Memory B cell (primary cell): ENCODE results near the gene TPRKB.
"Not testable (repeated sequence)": the region's sequence is repeated elsewhere in the genome, so short reads cannot be mapped to it uniquely, and the experiment has no call there.

Experiments
- ATAC-seq: fragments of 150-1000 bp; cut with Tn5 transposase; 2 replicates; pipeline ENCODE4 v1.10.0; 2021; ENCODE audit warnings: low read depth, mild to moderate bottlenecking, moderate library complexity
- DNase-seq, 2 donors: peaks; one replicate each; pipeline ENCODE4 v3.0.0; 2022; ENCODE audit warnings: low spot score in 2 of 2
- H3K27ac Mint-ChIP-seq: one replicate; pipeline ENCODE4 v1.8.0; 2022; ENCODE audit warnings: mild to moderate bottlenecking, moderate library complexity, mixed read lengths
- H3K27me3 Mint-ChIP-seq: one replicate; pipeline ENCODE4 v1.8.0; 2022; ENCODE audit warnings: mixed read lengths
- H3K36me3 Mint-ChIP-seq: one replicate; pipeline ENCODE4 v1.8.0; 2022; ENCODE audit warnings: mild to moderate bottlenecking, mixed read lengths
- H3K4me1 Mint-ChIP-seq: one replicate; pipeline ENCODE4 v1.8.0; 2022; ENCODE audit warnings: mixed read lengths
- H3K4me3 Mint-ChIP-seq: one replicate; pipeline ENCODE4 v1.8.0; 2022; ENCODE audit warnings: mild to moderate bottlenecking, moderate library complexity, mixed read lengths
- H3K9me3 Mint-ChIP-seq: one replicate; pipeline ENCODE4 v1.8.0; 2022; ENCODE audit warnings: mixed read lengths

Gene TPRKB

GRCh38 chr2:73701448-73701765, 35.7 kb downstream of the TPRKB start:
- H3K9me3 Mint-ChIP-seq, H3K4me1 Mint-ChIP-seq, DNase-seq, H3K27ac Mint-ChIP-seq, ATAC-seq, H3K4me3 Mint-ChIP-seq, H3K36me3 Mint-ChIP-seq: not testable (repeated sequence)
- H3K27me3 Mint-ChIP-seq = peaks cover 20% of the 10 kb centered on the region

GRCh38 chr2:73700661-73701447, 36.3 kb downstream of the TPRKB start:
- peaks cover 2% of the 10 kb centered on the region for H3K9me3 Mint-ChIP-seq
- ATAC-seq (no peak), DNase-seq (no peak)
- H3K4me1 Mint-ChIP-seq = no peaks in the 10 kb centered on the region
- no peaks in the 10 kb centered on the region for H3K36me3 Mint-ChIP-seq
- no peak overlapping the region for H3K4me3 Mint-ChIP-seq
- H3K27ac Mint-ChIP-seq = no peak overlapping the region
- peaks cover 20% of the 10 kb centered on the region for H3K27me3 Mint-ChIP-seq

- DNase-seq (no peak), ATAC-seq (no peak)
- no peak overlapping the region for H3K27ac Mint-ChIP-seq
- H3K4me3 Mint-ChIP-seq = no peak overlapping the region
- no peaks in the 10 kb centered on the region for H3K4me1 Mint-ChIP-seq
- H3K27me3 Mint-ChIP-seq = peaks cover 20% of the 10 kb centered on the region
- peaks cover 2% of the 10 kb centered on the region for H3K9me3 Mint-ChIP-seq
- H3K36me3 Mint-ChIP-seq = no peaks in the 10 kb centered on the region
Measured at GRCh38 chr2:73700131-73700611, 37.0 kb downstream of the TPRKB start.

- ATAC-seq (no peak), DNase-seq (no peak)
- H3K27me3 Mint-ChIP-seq = peaks cover 18% of the 10 kb centered on the region
- peaks cover 2% of the 10 kb centered on the region for H3K9me3 Mint-ChIP-seq
- no peaks in the 10 kb centered on the region for H3K4me1 Mint-ChIP-seq
- no peaks in the 10 kb centered on the region for H3K36me3 Mint-ChIP-seq
- no peak overlapping the region for H3K27ac Mint-ChIP-seq
- H3K4me3 Mint-ChIP-seq = no peak overlapping the region
Measured at GRCh38 chr2:73699437-73699836, 37.7 kb downstream of the TPRKB start.

- Mint-ChIP-seq H3K27ac (no peak overlapping the region), H3K9me3 (peaks cover 2% of the 10 kb centered on the region), H3K36me3 (no peaks in the 10 kb centered on the region), H3K4me1 (no peaks in the 10 kb centered on the region), H3K27me3 (peaks cover 12% of the 10 kb centered on the region), H3K4me3 (no peak overlapping the region)
- ATAC-seq (no peak), DNase-seq (no peak)
Measured at GRCh38 chr2:73698101-73698500, 39.0 kb downstream of the TPRKB start.

GRCh38 chr2:73697606-73698005, 39.5 kb downstream of the TPRKB start:
- Mint-ChIP-seq H3K27me3 (peaks cover 9% of the 10 kb centered on the region), H3K4me3 (no peak overlapping the region), H3K27ac (no peak overlapping the region), H3K36me3 (no peaks in the 10 kb centered on the region), H3K4me1 (no peaks in the 10 kb centered on the region), H3K9me3 (peaks cover 2% of the 10 kb centered on the region)
- DNase-seq = no peak
- no peak for ATAC-seq

- not testable (repeated sequence) for H3K4me1 Mint-ChIP-seq, H3K27ac Mint-ChIP-seq
Measured at GRCh38 chr2:73696985-73697384, 40.2 kb downstream of the TPRKB start.

GRCh38 chr2:73696521-73696920, 40.6 kb downstream of the TPRKB start:
- H3K27me3 Mint-ChIP-seq, H3K36me3 Mint-ChIP-seq, ATAC-seq, DNase-seq, H3K27ac Mint-ChIP-seq, H3K9me3 Mint-ChIP-seq, H3K4me1 Mint-ChIP-seq, H3K4me3 Mint-ChIP-seq: not testable (repeated sequence)

More at GRCh38 chr2:73696985-73697384, 40.2 kb downstream of the TPRKB start:
- DNase-seq, H3K4me3 Mint-ChIP-seq, H3K27me3 Mint-ChIP-seq, H3K36me3 Mint-ChIP-seq, ATAC-seq, H3K9me3 Mint-ChIP-seq: not testable (repeated sequence)

GRCh38 chr2:73690372-73691088, 46.6 kb downstream of the TPRKB start:
- H3K36me3 Mint-ChIP-seq, H3K9me3 Mint-ChIP-seq, H3K4me3 Mint-ChIP-seq, H3K27ac Mint-ChIP-seq, H3K27me3 Mint-ChIP-seq, H3K4me1 Mint-ChIP-seq: not testable (repeated sequence)
- ATAC-seq (peak; percentile 73), DNase-seq (peak in 1 of 2 donors; percentile 7)

- not testable (repeated sequence) for H3K27ac Mint-ChIP-seq, ATAC-seq, H3K4me1 Mint-ChIP-seq, H3K27me3 Mint-ChIP-seq, H3K4me3 Mint-ChIP-seq, DNase-seq, H3K36me3 Mint-ChIP-seq, H3K9me3 Mint-ChIP-seq
Measured at GRCh38 chr2:73688494-73688893, 48.7 kb downstream of the TPRKB start.

GRCh38 chr2:73685764-73686438, 51.2 kb downstream of the TPRKB start:
- Mint-ChIP-seq H3K36me3 (no peaks in the 10 kb centered on the region), H3K27ac (no peak overlapping the region), H3K9me3 (peaks cover 4% of the 10 kb centered on the region), H3K4me1 (no peaks in the 10 kb centered on the region), H3K4me3 (no peak overlapping the region), H3K27me3 (peaks cover 14% of the 10 kb centered on the region)
- ATAC-seq (no peak), DNase-seq (no peak)

- not testable (repeated sequence) for H3K36me3 Mint-ChIP-seq, H3K27ac Mint-ChIP-seq, H3K4me3 Mint-ChIP-seq, ATAC-seq, H3K4me1 Mint-ChIP-seq, DNase-seq, H3K9me3 Mint-ChIP-seq
- peaks cover 14% of the 10 kb centered on the region for H3K27me3 Mint-ChIP-seq
Measured at GRCh38 chr2:73684905-73685304, 52.2 kb downstream of the TPRKB start.

GRCh38 chr2:73684325-73684724, 52.8 kb downstream of the TPRKB start:
- ATAC-seq, H3K27ac Mint-ChIP-seq, H3K4me1 Mint-ChIP-seq, H3K36me3 Mint-ChIP-seq, H3K4me3 Mint-ChIP-seq, DNase-seq, H3K9me3 Mint-ChIP-seq: not testable (repeated sequence)
- peaks cover 18% of the 10 kb centered on the region for H3K27me3 Mint-ChIP-seq

GRCh38 chr2:73679951-73680571, 57.1 kb downstream of the TPRKB start:
- not testable (repeated sequence) for DNase-seq, H3K4me3 Mint-ChIP-seq, ATAC-seq, H3K9me3 Mint-ChIP-seq, H3K27ac Mint-ChIP-seq, H3K4me1 Mint-ChIP-seq, H3K36me3 Mint-ChIP-seq
- peaks cover 15% of the 10 kb centered on the region for H3K27me3 Mint-ChIP-seq
